ENCODE data around the gene ZNF185.
"Not testable (repeated sequence)": the region's sequence is repeated elsewhere in the genome, so short reads cannot be mapped to it uniquely, and the experiment has no call there.

ZNF185 gene

GRCh38 chrX:152907084-152907651 lies 9.3 kb downstream of the ZNF185 start:
- H3K27me3 ChIP-seq (ENCODE audit: low read depth, low read length), result no peaks in the 10 kb centered on the region
- H3K4me3 ChIP-seq (ENCODE audit: low read depth in 1 of 2, low read length in 2 of 2), result no peak overlapping the region
- no peak overlapping the region for H3K27ac ChIP-seq (ENCODE audit: low read length)
- peaks cover 0 to 3% of the 10 kb centered on the region in 2 donors for H3K4me1 ChIP-seq (ENCODE audit: control insufficient read depth in 1 of 2, insufficient read depth in 2 of 2, low read length in 2 of 2)
- H3K36me3 ChIP-seq (ENCODE audit: control insufficient read depth in 1 of 2, insufficient read depth in 2 of 2, low read length in 2 of 2), result no peaks in the 10 kb centered on the region
- no peaks in the 10 kb centered on the region for H3K9me3 ChIP-seq (ENCODE audit: control insufficient read depth in 1 of 2, low read length in 2 of 2)

DNA sequence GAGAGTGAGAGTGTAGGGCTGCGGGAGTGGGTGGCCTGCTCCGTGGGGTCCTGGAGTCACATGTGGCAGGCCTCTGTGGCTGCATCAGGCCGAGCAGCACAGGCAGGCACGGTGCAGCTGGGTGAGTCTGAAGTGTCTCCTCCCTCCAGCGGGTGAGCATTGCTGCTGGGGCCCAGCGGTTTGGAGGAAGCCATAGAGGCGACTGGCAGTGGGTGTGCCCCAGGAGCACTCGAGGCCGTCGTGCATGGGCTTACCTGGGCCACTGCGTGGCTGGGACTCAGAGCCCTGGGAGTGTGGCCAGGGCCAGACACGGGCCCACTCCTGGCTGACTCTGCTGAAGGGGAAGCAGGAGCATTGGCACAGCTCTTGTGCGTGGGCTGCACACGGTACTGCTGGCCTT lies 10.6 kb downstream of the ZNF185 start:
- Histone ChIP-seq H3K36me3 (ENCODE audit: control insufficient read depth in 1 of 2, insufficient read depth in 2 of 2, low read length in 2 of 2) (no peaks in the 10 kb centered on the region), H3K4me3 (ENCODE audit: low read depth in 1 of 2, low read length in 2 of 2) (no peak overlapping the region), H3K27me3 (ENCODE audit: low read depth, low read length) (no peaks in the 10 kb centered on the region), H3K9me3 (ENCODE audit: control insufficient read depth in 1 of 2, low read length in 2 of 2) (no peaks in the 10 kb centered on the region), H3K27ac (ENCODE audit: low read length) (no peak overlapping the region), H3K4me1 (ENCODE audit: control insufficient read depth in 1 of 2, insufficient read depth in 2 of 2, low read length in 2 of 2) (peaks cover 0 to 3% of the 10 kb centered on the region in 2 donors)

DNA sequence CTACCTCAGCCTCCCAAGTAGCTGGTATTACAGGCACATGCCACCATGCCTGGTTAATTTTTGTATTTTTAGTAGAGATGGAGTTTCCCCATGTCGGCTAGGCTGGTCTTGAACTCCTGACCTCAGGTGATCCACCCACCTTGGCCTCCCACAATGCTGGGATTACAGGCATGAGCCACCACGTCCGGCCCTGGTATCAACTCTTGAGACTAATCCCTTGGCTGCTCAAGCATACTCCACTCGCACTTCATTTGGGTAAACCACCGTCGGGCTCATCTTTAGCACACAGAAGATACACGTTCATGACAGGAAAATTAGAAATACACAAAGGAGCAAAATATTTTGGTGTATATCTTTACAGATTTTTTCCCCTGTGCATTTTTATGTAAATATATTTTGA lies 12.2 kb downstream of the ZNF185 start:
- H3K4me3 ChIP-seq (ENCODE audit: low read depth in 1 of 2, low read length in 2 of 2); H3K36me3 ChIP-seq (ENCODE audit: control insufficient read depth in 1 of 2, insufficient read depth in 2 of 2, low read length in 2 of 2); H3K27ac ChIP-seq (ENCODE audit: low read length); H3K27me3 ChIP-seq (ENCODE audit: low read depth, low read length); H3K9me3 ChIP-seq (ENCODE audit: control insufficient read depth in 1 of 2, low read length in 2 of 2); H3K4me1 ChIP-seq (ENCODE audit: control insufficient read depth in 1 of 2, insufficient read depth in 2 of 2, low read length in 2 of 2): not testable (repeated sequence)

DNA sequence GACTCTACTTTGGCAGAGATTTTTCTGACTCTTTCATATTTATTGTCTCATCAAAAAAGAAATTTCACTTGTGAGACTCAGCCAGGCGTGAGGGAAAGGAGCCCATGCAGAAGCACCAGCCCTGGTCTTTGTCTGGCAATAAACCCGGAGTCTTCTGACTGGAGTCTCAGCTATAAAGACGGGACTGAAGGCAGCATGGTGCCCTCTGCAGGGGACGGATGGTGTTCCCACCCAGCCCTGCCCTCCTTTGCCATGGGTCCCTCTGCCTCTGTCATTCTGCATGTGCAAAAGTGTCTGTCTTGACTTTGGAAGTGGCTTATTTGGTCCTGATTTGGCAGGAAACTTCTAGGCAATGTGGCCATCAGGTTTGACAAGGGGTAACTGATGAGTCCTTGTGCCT lies 14.2 kb downstream of the ZNF185 start:
- H3K27ac ChIP-seq (ENCODE audit: low read length), result no peak overlapping the region
- H3K9me3 ChIP-seq (ENCODE audit: control insufficient read depth in 1 of 2, low read length in 2 of 2), result no peaks in the 10 kb centered on the region
- no peaks in the 10 kb centered on the region for H3K36me3 ChIP-seq (ENCODE audit: control insufficient read depth in 1 of 2, insufficient read depth in 2 of 2, low read length in 2 of 2)
- no peaks in the 10 kb centered on the region for H3K27me3 ChIP-seq (ENCODE audit: low read depth, low read length)
- no peaks in the 10 kb centered on the region for H3K4me1 ChIP-seq (ENCODE audit: control insufficient read depth in 1 of 2, insufficient read depth in 2 of 2, low read length in 2 of 2)
- H3K4me3 ChIP-seq (ENCODE audit: low read depth in 1 of 2, low read length in 2 of 2), result no peak overlapping the region

GRCh38 chrX:152912641-152913040 lies 14.8 kb downstream of the ZNF185 start:
- Histone ChIP-seq H3K9me3 (ENCODE audit: control insufficient read depth in 1 of 2, low read length in 2 of 2) (no peaks in the 10 kb centered on the region), H3K27me3 (ENCODE audit: low read depth, low read length) (no peaks in the 10 kb centered on the region), H3K36me3 (ENCODE audit: control insufficient read depth in 1 of 2, insufficient read depth in 2 of 2, low read length in 2 of 2) (no peaks in the 10 kb centered on the region), H3K4me3 (ENCODE audit: low read depth in 1 of 2, low read length in 2 of 2) (no peak overlapping the region), H3K27ac (ENCODE audit: low read length) (no peak overlapping the region), H3K4me1 (ENCODE audit: control insufficient read depth in 1 of 2, insufficient read depth in 2 of 2, low read length in 2 of 2) (no peaks in the 10 kb centered on the region)

GRCh38 chrX:152913346-152913745 lies 15.5 kb downstream of the ZNF185 start:
- Histone ChIP-seq H3K4me3 (ENCODE audit: low read depth in 1 of 2, low read length in 2 of 2) (no peak overlapping the region), H3K36me3 (ENCODE audit: control insufficient read depth in 1 of 2, insufficient read depth in 2 of 2, low read length in 2 of 2) (no peaks in the 10 kb centered on the region), H3K9me3 (ENCODE audit: control insufficient read depth in 1 of 2, low read length in 2 of 2) (no peaks in the 10 kb centered on the region), H3K27me3 (ENCODE audit: low read depth, low read length) (no peaks in the 10 kb centered on the region), H3K27ac (ENCODE audit: low read length) (no peak overlapping the region), H3K4me1 (ENCODE audit: control insufficient read depth in 1 of 2, insufficient read depth in 2 of 2, low read length in 2 of 2) (no peaks in the 10 kb centered on the region)

DNA sequence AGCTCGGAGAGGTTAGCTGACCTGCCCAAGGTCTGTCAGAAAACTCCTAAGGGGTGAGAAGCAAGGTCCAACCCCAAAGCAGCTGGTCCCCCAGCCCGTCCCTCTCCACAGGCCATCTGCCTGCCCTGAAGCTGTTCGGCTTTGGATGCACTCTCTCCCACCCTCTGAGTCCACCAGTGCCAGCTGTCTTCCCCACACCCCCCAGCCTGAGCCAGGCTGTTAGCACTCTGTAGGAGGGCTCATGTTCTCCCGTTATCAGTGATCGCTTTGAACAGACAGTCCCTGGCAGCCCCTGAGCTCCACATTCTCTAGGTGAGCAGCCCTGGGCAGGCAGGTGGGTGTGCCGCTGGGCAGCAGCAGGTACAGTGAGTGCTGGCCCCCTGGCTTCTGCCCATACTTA lies 16.0 kb downstream of the ZNF185 start:
- Histone ChIP-seq H3K4me3 (ENCODE audit: low read depth in 1 of 2, low read length in 2 of 2) (no peak overlapping the region), H3K27ac (ENCODE audit: low read length) (no peak overlapping the region), H3K4me1 (ENCODE audit: control insufficient read depth in 1 of 2, insufficient read depth in 2 of 2, low read length in 2 of 2) (no peaks in the 10 kb centered on the region), H3K36me3 (ENCODE audit: control insufficient read depth in 1 of 2, insufficient read depth in 2 of 2, low read length in 2 of 2) (no peaks in the 10 kb centered on the region), H3K9me3 (ENCODE audit: control insufficient read depth in 1 of 2, low read length in 2 of 2) (no peaks in the 10 kb centered on the region), H3K27me3 (ENCODE audit: low read depth, low read length) (no peaks in the 10 kb centered on the region)

- H3K36me3 ChIP-seq (ENCODE audit: control insufficient read depth in 1 of 2, insufficient read depth in 2 of 2, low read length in 2 of 2), result no peaks in the 10 kb centered on the region
- H3K9me3 ChIP-seq (ENCODE audit: control insufficient read depth in 1 of 2, low read length in 2 of 2), result no peaks in the 10 kb centered on the region
- H3K4me3 ChIP-seq (ENCODE audit: low read depth in 1 of 2, low read length in 2 of 2), result no peak overlapping the region
- H3K27ac ChIP-seq (ENCODE audit: low read length), result no peak overlapping the region
- no peaks in the 10 kb centered on the region for H3K4me1 ChIP-seq (ENCODE audit: control insufficient read depth in 1 of 2, insufficient read depth in 2 of 2, low read length in 2 of 2)
- no peaks in the 10 kb centered on the region for H3K27me3 ChIP-seq (ENCODE audit: low read depth, low read length)
Measured at GRCh38 chrX:152915541-152916241, 17.8 kb downstream of the ZNF185 start.

DNA sequence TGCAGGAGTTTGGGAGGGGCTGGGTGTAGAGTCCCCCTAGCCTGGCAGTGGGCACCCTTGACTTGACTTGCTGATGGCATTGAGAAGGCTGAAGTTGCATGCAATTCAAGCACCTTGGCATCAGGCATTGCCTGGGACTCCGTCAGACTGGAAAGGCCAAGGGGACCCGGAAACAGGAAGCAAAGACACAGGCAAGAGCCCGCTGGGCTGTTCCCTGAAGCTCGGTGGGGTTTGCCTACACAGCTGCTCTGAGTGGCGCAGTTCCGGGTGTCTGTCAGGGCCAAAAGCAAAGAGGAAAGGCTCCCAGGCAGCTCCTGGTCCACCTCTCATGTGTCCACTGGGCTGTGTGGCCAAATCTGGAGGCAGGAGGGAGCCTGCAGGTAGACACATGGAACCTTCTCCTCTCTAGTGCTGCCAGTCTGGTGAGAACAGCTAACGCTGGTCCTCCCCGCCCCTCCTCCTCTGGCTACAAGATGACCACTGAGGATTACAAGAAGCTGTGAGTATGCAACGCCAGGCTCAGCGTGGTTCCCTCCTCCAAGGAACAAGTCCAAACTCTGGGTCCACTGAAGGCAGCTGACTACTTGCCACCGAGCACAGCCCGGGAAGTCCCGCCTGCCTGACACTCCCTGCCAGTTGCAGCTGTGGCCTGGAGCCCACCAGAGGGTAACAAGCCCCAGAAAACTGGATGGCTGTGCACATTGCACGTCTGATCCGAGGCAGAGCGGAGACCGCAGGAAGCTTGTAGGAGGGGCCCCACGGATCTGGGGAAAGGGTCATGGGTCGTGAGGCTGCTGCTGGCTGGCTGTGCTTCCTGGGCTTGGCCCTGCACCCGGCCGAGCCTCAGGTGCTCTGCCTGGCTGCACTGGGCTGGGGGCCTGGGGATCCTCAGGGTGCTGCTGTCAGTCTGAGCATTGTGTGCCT lies 20.1 kb downstream of the ZNF185 start:
- no peak overlapping the region for H3K4me3 ChIP-seq (ENCODE audit: low read depth in 1 of 2, low read length in 2 of 2)
- no peak overlapping the region for H3K27ac ChIP-seq (ENCODE audit: low read length)
- H3K27me3 ChIP-seq (ENCODE audit: low read depth, low read length), result no peaks in the 10 kb centered on the region
- no peaks in the 10 kb centered on the region for H3K9me3 ChIP-seq (ENCODE audit: control insufficient read depth in 1 of 2, low read length in 2 of 2)
- H3K4me1 ChIP-seq (ENCODE audit: control insufficient read depth in 1 of 2, insufficient read depth in 2 of 2, low read length in 2 of 2), result no peaks in the 10 kb centered on the region
- H3K36me3 ChIP-seq (ENCODE audit: control insufficient read depth in 1 of 2, insufficient read depth in 2 of 2, low read length in 2 of 2), result no peaks in the 10 kb centered on the region

GRCh38 chrX:152918707-152919106 lies 20.8 kb downstream of the ZNF185 start:
- Histone ChIP-seq H3K4me1 (ENCODE audit: control insufficient read depth in 1 of 2, insufficient read depth in 2 of 2, low read length in 2 of 2) (no peaks in the 10 kb centered on the region), H3K4me3 (ENCODE audit: low read depth in 1 of 2, low read length in 2 of 2) (no peak overlapping the region), H3K27ac (ENCODE audit: low read length) (no peak overlapping the region), H3K27me3 (ENCODE audit: low read depth, low read length) (no peaks in the 10 kb centered on the region), H3K9me3 (ENCODE audit: control insufficient read depth in 1 of 2, low read length in 2 of 2) (no peaks in the 10 kb centered on the region), H3K36me3 (ENCODE audit: control insufficient read depth in 1 of 2, insufficient read depth in 2 of 2, low read length in 2 of 2) (no peaks in the 10 kb centered on the region)

- Histone ChIP-seq H3K9me3 (ENCODE audit: control insufficient read depth in 1 of 2, low read length in 2 of 2) (no peaks in the 10 kb centered on the region), H3K4me1 (ENCODE audit: control insufficient read depth in 1 of 2, insufficient read depth in 2 of 2, low read length in 2 of 2) (peaks cover 0 to 4% of the 10 kb centered on the region in 2 donors), H3K27ac (ENCODE audit: low read length) (no peak overlapping the region), H3K4me3 (ENCODE audit: low read depth in 1 of 2, low read length in 2 of 2) (no peak overlapping the region), H3K27me3 (ENCODE audit: low read depth, low read length) (no peaks in the 10 kb centered on the region), H3K36me3 (ENCODE audit: control insufficient read depth in 1 of 2, insufficient read depth in 2 of 2, low read length in 2 of 2) (no peaks in the 10 kb centered on the region)
Measured at GRCh38 chrX:152923599-152923998, 25.7 kb downstream of the ZNF185 start.

Measured in muscle layer of duodenum (tissue), 2 donors.